ENCODE measurements around the gene UST. TPM values are rescaled to one million over a fixed set of nuclear protein-coding genes. Genes with fewer than 3 reads are reported as not detected.

The UST gene
- polyA plus RNA-seq, 1 donor (not counting 4 experiments of a cell fraction or from before 2014, with no cell fraction given): 6.1 TPM

- no peaks in the 10 kb centered on the region for H3K9me3 ChIP-seq (ENCODE audit: control insufficient read depth, low read depth, low read length)
- DNase-seq (ENCODE audit: low read depth, low spot score) (no peak), FAIRE-seq (no peak)
- no peaks in the 10 kb centered on the region for H3K79me2 ChIP-seq (ENCODE audit: control insufficient read depth, insufficient read depth, low read length)
- no peak overlapping the region for H2AFZ ChIP-seq (ENCODE audit: control insufficient read depth, low read length)
- no peaks in the 10 kb centered on the region for H3K27me3 ChIP-seq (ENCODE audit: control insufficient read depth, extremely low read depth, insufficient read depth, low read length)
- peaks cover 10% of the 10 kb centered on the region for H3K4me1 ChIP-seq (ENCODE audit: control insufficient read depth, extremely low read depth, insufficient read depth, low read length)
- H3K4me3 ChIP-seq (ENCODE audit: control insufficient read depth in 2 of 3, extremely low read depth in 1 of 3, insufficient read depth in 2 of 3, low read depth in 1 of 3, low read length in 3 of 3): no peak overlapping the region
- dilution Hi-C loops (cut with MboI; ENCODE audit: extremely low pct_ligation_motif_present, low sequenced_read_pairs): no loop called here
- H3K27ac ChIP-seq (ENCODE audit: control insufficient read depth, insufficient read depth, low read length): no peak overlapping the region
- H3K36me3 ChIP-seq (ENCODE audit: control insufficient read depth in 2 of 2, extremely low read depth in 1 of 2, insufficient read depth in 2 of 2, low read length in 2 of 2): no peaks in the 10 kb centered on the region
- H3K9me1 ChIP-seq (ENCODE audit: control insufficient read depth, extremely low read depth, insufficient read depth, low read length): no peaks in the 10 kb centered on the region
- no peaks in the 10 kb centered on the region for H4K20me1 ChIP-seq (ENCODE audit: control insufficient read depth, extremely low read depth, insufficient read depth, low read length)
- no peak overlapping the region for H3K9ac ChIP-seq (ENCODE audit: control insufficient read depth, extremely low read depth, insufficient read depth, low read length)
- peak overlapping the region; percentile 9 for H3K4me2 ChIP-seq (ENCODE audit: control insufficient read depth, extremely low read depth, insufficient read depth, low read depth, low read length)
- TF ChIP-seq, protein P1, sequence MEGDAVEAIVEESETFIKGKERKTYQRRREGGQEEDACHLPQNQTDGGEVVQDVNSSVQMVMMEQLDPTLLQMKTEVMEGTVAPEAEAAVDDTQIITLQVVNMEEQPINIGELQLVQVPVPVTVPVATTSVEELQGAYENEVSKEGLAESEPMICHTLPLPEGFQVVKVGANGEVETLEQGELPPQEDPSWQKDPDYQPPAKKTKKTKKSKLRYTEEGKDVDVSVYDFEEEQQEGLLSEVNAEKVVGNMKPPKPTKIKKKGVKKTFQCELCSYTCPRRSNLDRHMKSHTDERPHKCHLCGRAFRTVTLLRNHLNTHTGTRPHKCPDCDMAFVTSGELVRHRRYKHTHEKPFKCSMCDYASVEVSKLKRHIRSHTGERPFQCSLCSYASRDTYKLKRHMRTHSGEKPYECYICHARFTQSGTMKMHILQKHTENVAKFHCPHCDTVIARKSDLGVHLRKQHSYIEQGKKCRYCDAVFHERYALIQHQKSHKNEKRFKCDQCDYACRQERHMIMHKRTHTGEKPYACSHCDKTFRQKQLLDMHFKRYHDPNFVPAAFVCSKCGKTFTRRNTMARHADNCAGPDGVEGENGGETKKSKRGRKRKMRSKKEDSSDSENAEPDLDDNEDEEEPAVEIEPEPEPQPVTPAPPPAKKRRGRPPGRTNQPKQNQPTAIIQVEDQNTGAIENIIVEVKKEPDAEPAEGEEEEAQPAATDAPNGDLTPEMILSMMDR (optimal IDR thresholded peaks at IDR 0.05 in 1 of 3, IDR thresholded peaks at IDR 0.05 in 1 of 3, conservative IDR thresholded peaks at IDR 0.05 in 1 of 3; ENCODE audit: extremely low read depth in 1 of 3, insufficient read depth in 2 of 3, low read length in 3 of 3): no peak
- TF ChIP-seq EZH2 (IDR thresholded peaks at IDR 0.05; ENCODE audit: low read length): no peak
Measured at GRCh38 chr6:148818939-148819575, 72.2 kb downstream of the UST start.

GRCh38 chr6:148819852-148820251 lies 73.0 kb downstream of the UST start:
- Histone ChIP-seq H3K36me3 (ENCODE audit: control insufficient read depth in 2 of 2, extremely low read depth in 1 of 2, insufficient read depth in 2 of 2, low read length in 2 of 2) (no peaks in the 10 kb centered on the region), H2AFZ (ENCODE audit: control insufficient read depth, low read length) (no peak overlapping the region), H4K20me1 (ENCODE audit: control insufficient read depth, extremely low read depth, insufficient read depth, low read length) (no peaks in the 10 kb centered on the region), H3K9me1 (ENCODE audit: control insufficient read depth, extremely low read depth, insufficient read depth, low read length) (no peaks in the 10 kb centered on the region), H3K79me2 (ENCODE audit: control insufficient read depth, insufficient read depth, low read length) (no peaks in the 10 kb centered on the region), H3K9ac (ENCODE audit: control insufficient read depth, extremely low read depth, insufficient read depth, low read length) (no peak overlapping the region), H3K9me3 (ENCODE audit: control insufficient read depth, low read depth, low read length) (no peaks in the 10 kb centered on the region), H3K4me1 (ENCODE audit: control insufficient read depth, extremely low read depth, insufficient read depth, low read length) (peaks cover 10% of the 10 kb centered on the region), H3K4me2 (ENCODE audit: control insufficient read depth, extremely low read depth, insufficient read depth, low read depth, low read length) (no peak overlapping the region), H3K27me3 (ENCODE audit: control insufficient read depth, extremely low read depth, insufficient read depth, low read length) (no peaks in the 10 kb centered on the region), H3K27ac (ENCODE audit: control insufficient read depth, insufficient read depth, low read length) (no peak overlapping the region), H3K4me3 (ENCODE audit: control insufficient read depth in 2 of 3, extremely low read depth in 1 of 3, insufficient read depth in 2 of 3, low read depth in 1 of 3, low read length in 3 of 3) (no peak overlapping the region)
- no peak for TF ChIP-seq EZH2 (IDR thresholded peaks at IDR 0.05; ENCODE audit: low read length)
- TF ChIP-seq, protein P1 (optimal IDR thresholded peaks at IDR 0.05 in 1 of 3, IDR thresholded peaks at IDR 0.05 in 1 of 3, conservative IDR thresholded peaks at IDR 0.05 in 1 of 3; ENCODE audit: extremely low read depth in 1 of 3, insufficient read depth in 2 of 3, low read length in 3 of 3): no peak
- DNase-seq (ENCODE audit: low read depth, low spot score) (no peak), FAIRE-seq (no peak)
- dilution Hi-C loops (cut with MboI; ENCODE audit: extremely low pct_ligation_motif_present, low sequenced_read_pairs): no loop called here
